HEK293T (cell line): ENCODE results near the gene IL2RA.

Experiments used
- BHLHE40 ChIP-seq: fragments of 450-650 bp; IDR thresholded peaks from 2 replicates; pipeline ENCODE4 v1.6.1; 2016; ENCODE audit warnings: mild to moderate bottlenecking, moderate library complexity, borderline replicate concordance
- FOXA1 ChIP-seq: fragments of 450-650 bp; IDR thresholded peaks from 2 replicates; pipeline ENCODE4 v1.6.1; 2016; ENCODE audit warnings: mild to moderate bottlenecking
- FOXM1 ChIP-seq: fragments of 450-650 bp; IDR thresholded peaks from 2 replicates; pipeline ENCODE4 v1.6.1; 2017; ENCODE audit warnings: mild to moderate bottlenecking, borderline replicate concordance
- LEF1 ChIP-seq: fragments of 450-650 bp; IDR thresholded peaks from 2 replicates; pipeline ENCODE4 v1.6.1; 2017; ENCODE audit warnings: mild to moderate bottlenecking, borderline replicate concordance
- NFRKB ChIP-seq: fragments of 450-650 bp; IDR thresholded peaks from 2 replicates; pipeline ENCODE4 v1.6.1; 2016; ENCODE audit warnings: mild to moderate bottlenecking, moderate library complexity
- PKNOX1 ChIP-seq: fragments of 450-650 bp; IDR thresholded peaks from 2 replicates; pipeline ENCODE4 v1.6.1; 2016
- SP1 ChIP-seq: fragments of 450-650 bp; IDR thresholded peaks from 2 replicates; pipeline ENCODE4 v1.6.1; 2017
- TARDBP ChIP-seq: fragments of 450-650 bp; IDR thresholded peaks from 2 replicates; pipeline ENCODE4 v1.6.1; 2016
- ZNF384 ChIP-seq: fragments of 450-650 bp; IDR thresholded peaks from 2 replicates; pipeline ENCODE4 v1.6.1; 2016

GRCh38 chr10:5964736-5965135 is 97.4 kb downstream of the IL2RA start:
- TF ChIP-seq BHLHE40: no peak
- no peak for TF ChIP-seq TARDBP
- TF ChIP-seq LEF1: no peak
- TF ChIP-seq FOXM1: no peak
- no peak for TF ChIP-seq FOXA1
- TF ChIP-seq SP1: no peak
- TF ChIP-seq NFRKB: no peak
- no peak for TF ChIP-seq PKNOX1
- no peak for TF ChIP-seq ZNF384
